ENCODE measurements around the gene CER1. TPM values are rescaled to one million over a fixed set of nuclear protein-coding genes. Genes with fewer than 3 reads are reported as not detected.

Gene CER1
- total and polyA plus RNA-seq, 4 donors: 0.49 to 0.79 (median 0.75) TPM

DNA sequence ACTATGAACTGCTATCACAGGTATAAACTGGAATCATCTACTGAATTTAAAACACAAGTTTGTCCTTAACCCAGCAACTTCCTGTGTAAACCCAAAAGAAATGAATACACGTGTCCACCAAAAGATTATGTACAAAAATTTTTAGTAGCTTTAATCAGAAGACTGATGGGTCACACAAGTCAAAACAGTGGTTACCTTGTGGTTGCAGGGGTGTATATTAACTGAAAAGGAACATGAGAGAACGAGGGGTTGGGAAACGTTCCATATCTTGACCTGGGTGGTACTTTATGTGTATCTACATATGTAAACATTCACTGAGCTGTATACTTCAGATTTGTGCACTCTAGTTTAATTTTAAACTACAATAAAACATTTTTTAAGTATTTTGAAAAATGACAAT lies 47.9 kb downstream of the CER1 start:
- Histone ChIP-seq H3K36me3 (ENCODE audit: control insufficient read depth, insufficient read depth, low read length) (peaks cover 2% of the 10 kb centered on the region), H3K27me3 (ENCODE audit: control insufficient read depth, insufficient read depth, low read length) (no peaks in the 10 kb centered on the region), H3K9me3 (ENCODE audit: control insufficient read depth, insufficient read depth, low read length) (no peaks in the 10 kb centered on the region), H3K27ac (ENCODE audit: low read depth, low read length) (no peak overlapping the region), H3K4me3 (ENCODE audit: low read depth, low read length) (no peak overlapping the region), H3K4me1 (ENCODE audit: control insufficient read depth, insufficient read depth, low read length) (no peaks in the 10 kb centered on the region)
- no CpG with 5 or more reads among the region's 3 CpGs for WGBS (ENCODE audit: insufficient coverage)
- no peak for DNase-seq (ENCODE audit: low read depth in 4 of 6, low spot score in 6 of 6)

GRCh38 chr9:14671377-14671776 lies 51.2 kb downstream of the CER1 start:
- Histone ChIP-seq H3K9me3 (ENCODE audit: control insufficient read depth, insufficient read depth, low read length) (no peaks in the 10 kb centered on the region), H3K4me1 (ENCODE audit: control insufficient read depth, insufficient read depth, low read length) (no peaks in the 10 kb centered on the region), H3K27me3 (ENCODE audit: control insufficient read depth, insufficient read depth, low read length) (no peaks in the 10 kb centered on the region), H3K27ac (ENCODE audit: low read depth, low read length) (no peak overlapping the region), H3K4me3 (ENCODE audit: low read depth, low read length) (no peak overlapping the region), H3K36me3 (ENCODE audit: control insufficient read depth, insufficient read depth, low read length) (peaks cover 2% of the 10 kb centered on the region)
- no CpG with 5 or more reads among the region's 3 CpGs for WGBS (ENCODE audit: insufficient coverage)
- DNase-seq (ENCODE audit: low read depth in 4 of 6, low spot score in 6 of 6): no peak

DNA sequence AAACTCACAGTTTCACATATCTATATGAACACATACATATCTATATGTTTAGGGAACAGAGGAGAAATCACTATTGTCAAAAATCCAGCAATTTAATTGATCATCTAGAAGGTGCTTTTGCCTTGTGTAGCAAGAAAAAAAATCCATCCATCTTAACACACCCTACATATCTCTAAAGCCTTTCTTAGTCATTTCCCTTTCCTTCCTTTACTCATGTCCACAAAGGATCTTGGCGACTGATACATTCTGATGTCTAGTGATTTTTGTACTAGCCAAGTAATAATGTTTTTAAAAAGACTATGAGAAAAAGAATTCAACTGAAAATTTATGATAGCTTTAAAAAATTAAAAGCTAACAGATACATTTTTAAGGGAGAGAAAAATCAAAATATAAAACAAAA lies 51.8 kb downstream of the CER1 start:
- WGBS (ENCODE audit: insufficient coverage): no CpG with 5 or more reads among the region's 1 CpG
- H3K27ac ChIP-seq (ENCODE audit: low read depth, low read length): no peak overlapping the region

More for the DNA sequence above, 51.8 kb downstream of the CER1 start:
- H3K4me3 ChIP-seq (ENCODE audit: low read depth, low read length): no peak overlapping the region
- DNase-seq (ENCODE audit: low read depth in 4 of 6, low spot score in 6 of 6): no peak
- peaks cover 2% of the 10 kb centered on the region for H3K36me3 ChIP-seq (ENCODE audit: control insufficient read depth, insufficient read depth, low read length)
- H3K9me3 ChIP-seq (ENCODE audit: control insufficient read depth, insufficient read depth, low read length): no peaks in the 10 kb centered on the region
- no peaks in the 10 kb centered on the region for H3K4me1 ChIP-seq (ENCODE audit: control insufficient read depth, insufficient read depth, low read length)
- H3K27me3 ChIP-seq (ENCODE audit: control insufficient read depth, insufficient read depth, low read length): no peaks in the 10 kb centered on the region

Other genes starting within 250 kb of the CER1 start
- 10 to 100 TPM; 14.9 to 61.0 TPM for gene ZDHHC21, start 29.3 kb downstream of the CER1 start, total RNA-seq
- gene ZDHHC21, start 29.3 kb downstream of the CER1 start, polyA plus RNA-seq (ENCODE audit: insufficient read length in 2 of 2): 10 to 100 TPM; 14.5 to 20.3 TPM
- gene FREM1, start 187.7 kb upstream of the CER1 start, total RNA-seq: 10 to 100 TPM; 20.8 to 41.5 TPM
- 10 to 100 TPM; 31.1 to 40.0 TPM for gene FREM1, start 187.7 kb upstream of the CER1 start, polyA plus RNA-seq (ENCODE audit: insufficient read length in 2 of 2)

Measured in spinal cord (tissue), 10 donors.